HepG2 (cell line): ENCODE results near the gene MIEF2. TPM values are rescaled to one million over a fixed set of nuclear protein-coding genes. Genes with fewer than 3 reads are reported as not detected.
A peak's percentile ranks its signal among the peaks of the same experiment; 100 is the strongest.

Experiments
- BRD4 ChIP-seq: sonication (generic); formaldehyde crosslinking; IDR thresholded peaks from 2 replicates; pipeline ENCODE4 v1.4.0; 2020; ENCODE audit warnings: missing genetic modification reagents
- FOXJ3 ChIP-seq: sonication (generic); formaldehyde crosslinking; IDR thresholded peaks from 2 replicates; pipeline ENCODE4 v1.4.0; 2020; ENCODE audit warnings: missing genetic modification reagents, mild to moderate bottlenecking, borderline replicate concordance
- GLI4 ChIP-seq: sonication (generic); formaldehyde crosslinking; IDR thresholded peaks from 2 replicates; pipeline ENCODE4 v1.5.1; 2020; ENCODE audit warnings: missing genetic modification reagents, mild to moderate bottlenecking, moderate library complexity, borderline replicate concordance
- KMT2A ChIP-seq: sonication (generic); formaldehyde crosslinking; IDR thresholded peaks from 2 replicates; pipeline ENCODE4 v1.4.0; 2020; ENCODE audit warnings: missing genetic modification reagents
- LCORL ChIP-seq, 2 experiments: fragments of 450-650 bp in 1 of 2; sonication (generic) in 1 of 2; formaldehyde crosslinking in 1 of 2; IDR thresholded peaks; 2 replicates each; pipeline versions ENCODE4 v1.5.0 to v1.6.1; 2017 to 2020; ENCODE audit warnings: antibody characterized with exemption in 1 of 2, missing genetic modification reagents in 1 of 2
- NCOA5 ChIP-seq: sonication (generic); formaldehyde crosslinking; IDR thresholded peaks from 2 replicates; pipeline ENCODE4 v1.4.0; 2020; ENCODE audit warnings: missing genetic modification reagents
- NFRKB ChIP-seq: fragments of 450-650 bp; IDR thresholded peaks from 2 replicates; pipeline ENCODE4 v1.6.1; 2017
- NFYC ChIP-seq: IDR thresholded peaks from 2 replicates; pipeline ENCODE4 v1.6.1; 2016; ENCODE audit warnings: missing genetic modification reagents, missing compliant biosample characterization
- NPAS2 ChIP-seq: sonication (generic); formaldehyde crosslinking; IDR thresholded peaks from 2 replicates; pipeline ENCODE4 v1.8.0; 2022; ENCODE audit warnings: mild to moderate bottlenecking, missing genetic modification reagents, borderline replicate concordance
- NR1H2 ChIP-seq: sonication (generic); formaldehyde crosslinking; IDR thresholded peaks from 2 replicates; pipeline ENCODE4 v1.8.1; 2022; ENCODE audit warnings: low read depth, missing genetic modification reagents, borderline replicate concordance
- NR2F6 ChIP-seq, 2 experiments: IDR thresholded peaks; 2 replicates each; pipeline ENCODE4 v1.6.1; 2016; ENCODE audit warnings: antibody characterized with exemption in 1 of 2, mild to moderate bottlenecking in 1 of 2
- POLR2AphosphoS5 ChIP-seq: IDR thresholded peaks from 2 replicates; pipeline ENCODE4 v1.6.1; 2012; ENCODE audit warnings: low read depth, low read length
- THYN1 ChIP-seq: sonication (generic); formaldehyde crosslinking; IDR thresholded peaks from 2 replicates; pipeline ENCODE4 v1.8.1; 2023; ENCODE audit warnings: low read depth, mild to moderate bottlenecking, moderate library complexity, missing genetic modification reagents, borderline replicate concordance
- U2AF2 ChIP-seq: fragments of 200-400 bp; formaldehyde crosslinking; IDR thresholded peaks from 2 replicates; pipeline ENCODE4 v1.6.1; 2017; ENCODE audit warnings: low read depth, mild to moderate bottlenecking, low read length
- ZNF354B ChIP-seq: sonication (generic); formaldehyde crosslinking; IDR thresholded peaks from 2 replicates; pipeline ENCODE4 v1.8.0; 2022; ENCODE audit warnings: mild to moderate bottlenecking, missing genetic modification reagents
- ZNF543 ChIP-seq: sonication (generic); formaldehyde crosslinking; IDR thresholded peaks from 2 replicates; pipeline ENCODE4 v1.4.0; 2020; ENCODE audit warnings: mild to moderate bottlenecking, missing genetic modification reagents
- polyA plus RNA-seq, 8 experiments: library from polyadenylated mRNA; depleted of rRNA in 3 of 8; stranded (reverse) in 7 of 8; unstranded in 1 of 8; fragments of >200 nt; fragmentation: Illumina TruSeq in 4 of 8; extraction: Trizol in 4 of 8; gene quantifications; 2 replicates each; pipeline versions ENCODE4 v1.2.1 to v1.2.3, GENCODE V29; 2011 to 2016; ENCODE audit warnings: low read depth in 4 of 8, missing spikeins in 1 of 8, mixed read lengths in 1 of 8; ENCODE audit not compliant: insufficient read depth in 1 of 8
- total RNA-seq, 5 experiments: library from RNA; depleted of rRNA; stranded (reverse); fragments of >200 nt; fragmentation: Illumina TruSeq; extraction: Trizol; gene quantifications; 2 replicates each; pipeline ENCODE4 v1.2.3, GENCODE V29; 2016; ENCODE audit warnings: low read depth in 1 of 5
- TF ChIP-seq, protein P1 (sequence below): sonication (generic); formaldehyde crosslinking; IDR thresholded peaks from 2 replicates; pipeline ENCODE4 v1.4.0; 2020; ENCODE audit warnings: mild to moderate bottlenecking, missing genetic modification reagents
- TF ChIP-seq, protein P2 (sequence below): sonication (generic); formaldehyde crosslinking; IDR thresholded peaks from 2 replicates; pipeline ENCODE4 v1.5.0; 2020; ENCODE audit warnings: mild to moderate bottlenecking, missing genetic modification reagents, moderate library complexity
- TF ChIP-seq, protein P3 (sequence below): sonication (generic); formaldehyde crosslinking; IDR thresholded peaks from 2 replicates; pipeline ENCODE4 v1.4.0; 2020; ENCODE audit warnings: mild to moderate bottlenecking, missing genetic modification reagents
- TF ChIP-seq, protein P4 (sequence below): sonication (generic); formaldehyde crosslinking; IDR thresholded peaks from 2 replicates; pipeline ENCODE4 v1.4.0; 2020; ENCODE audit warnings: missing genetic modification reagents, borderline replicate concordance

Gene MIEF2
- total and polyA plus RNA-seq, 2 of the 13 experiments (the other 11 are each of a cell fraction or from before 2014, with no cell fraction given) = 6.0 to 8.0 TPM

DNA sequence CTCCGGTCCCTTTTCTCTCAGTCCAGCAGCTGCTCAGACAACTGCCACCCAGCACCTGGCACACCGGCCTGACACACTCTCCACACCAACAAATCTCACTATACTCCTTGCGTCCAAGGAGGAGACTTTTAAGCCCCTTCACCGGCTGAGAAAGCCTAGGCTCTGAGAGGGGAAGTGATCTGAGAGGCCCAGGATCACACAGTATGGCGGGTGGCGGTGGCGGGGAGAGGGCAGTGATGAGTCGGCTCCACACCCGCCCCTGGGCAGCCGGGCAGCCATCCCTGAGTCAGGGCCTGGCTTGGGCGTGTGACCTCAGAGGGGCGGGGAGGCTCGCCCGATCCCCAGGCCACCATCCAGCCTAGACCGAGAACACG lies 2.5 kb upstream of the MIEF2 start (continued):
- TF ChIP-seq BRD4 (CRISPR knock-in tag) (0 out of 2 replicates have a peak, but pooled peaks have one; percentile 37), LCORL (IDR thresholded peaks at IDR 0.05) (no peak), LCORL (CRISPR knock-in tag; IDR thresholded peaks at IDR 0.05) (peak; percentile 59), KMT2A (CRISPR knock-in tag) (peak; percentile 40; the same call in 1 of the 2 replicates), NR2F6 (IDR thresholded peaks at IDR 0.05) (no peak), NR2F6 (CRISPR knock-in tag; IDR thresholded peaks at IDR 0.05) (no peak), NPAS2 (no peak), GLI4 (CRISPR knock-in tag) (no peak), NCOA5 (no peak), ZNF543 (no peak), FOXJ3 (CRISPR knock-in tag) (no peak), THYN1 (CRISPR knock-in tag) (no peak), POLR2AphosphoS5 (0 out of 2 replicates have a peak, but pooled peaks have one; percentile 22), NR1H2 (no peak), U2AF2 (no peak), ZNF354B (CRISPR knock-in tag) (peak; percentile 58; the same call in 1 of the 2 replicates), NFYC (CRISPR knock-in tag) (no peak), NFRKB (no peak)
- TF ChIP-seq, protein P1, sequence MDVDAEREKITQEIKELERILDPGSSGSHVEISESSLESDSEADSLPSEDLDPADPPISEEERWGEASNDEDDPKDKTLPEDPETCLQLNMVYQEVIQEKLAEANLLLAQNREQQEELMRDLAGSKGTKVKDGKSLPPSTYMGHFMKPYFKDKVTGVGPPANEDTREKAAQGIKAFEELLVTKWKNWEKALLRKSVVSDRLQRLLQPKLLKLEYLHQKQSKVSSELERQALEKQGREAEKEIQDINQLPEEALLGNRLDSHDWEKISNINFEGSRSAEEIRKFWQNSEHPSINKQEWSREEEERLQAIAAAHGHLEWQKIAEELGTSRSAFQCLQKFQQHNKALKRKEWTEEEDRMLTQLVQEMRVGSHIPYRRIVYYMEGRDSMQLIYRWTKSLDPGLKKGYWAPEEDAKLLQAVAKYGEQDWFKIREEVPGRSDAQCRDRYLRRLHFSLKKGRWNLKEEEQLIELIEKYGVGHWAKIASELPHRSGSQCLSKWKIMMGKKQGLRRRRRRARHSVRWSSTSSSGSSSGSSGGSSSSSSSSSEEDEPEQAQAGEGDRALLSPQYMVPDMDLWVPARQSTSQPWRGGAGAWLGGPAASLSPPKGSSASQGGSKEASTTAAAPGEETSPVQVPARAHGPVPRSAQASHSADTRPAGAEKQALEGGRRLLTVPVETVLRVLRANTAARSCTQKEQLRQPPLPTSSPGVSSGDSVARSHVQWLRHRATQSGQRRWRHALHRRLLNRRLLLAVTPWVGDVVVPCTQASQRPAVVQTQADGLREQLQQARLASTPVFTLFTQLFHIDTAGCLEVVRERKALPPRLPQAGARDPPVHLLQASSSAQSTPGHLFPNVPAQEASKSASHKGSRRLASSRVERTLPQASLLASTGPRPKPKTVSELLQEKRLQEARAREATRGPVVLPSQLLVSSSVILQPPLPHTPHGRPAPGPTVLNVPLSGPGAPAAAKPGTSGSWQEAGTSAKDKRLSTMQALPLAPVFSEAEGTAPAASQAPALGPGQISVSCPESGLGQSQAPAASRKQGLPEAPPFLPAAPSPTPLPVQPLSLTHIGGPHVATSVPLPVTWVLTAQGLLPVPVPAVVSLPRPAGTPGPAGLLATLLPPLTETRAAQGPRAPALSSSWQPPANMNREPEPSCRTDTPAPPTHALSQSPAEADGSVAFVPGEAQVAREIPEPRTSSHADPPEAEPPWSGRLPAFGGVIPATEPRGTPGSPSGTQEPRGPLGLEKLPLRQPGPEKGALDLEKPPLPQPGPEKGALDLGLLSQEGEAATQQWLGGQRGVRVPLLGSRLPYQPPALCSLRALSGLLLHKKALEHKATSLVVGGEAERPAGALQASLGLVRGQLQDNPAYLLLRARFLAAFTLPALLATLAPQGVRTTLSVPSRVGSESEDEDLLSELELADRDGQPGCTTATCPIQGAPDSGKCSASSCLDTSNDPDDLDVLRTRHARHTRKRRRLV = no peak
- TF ChIP-seq, protein P2, sequence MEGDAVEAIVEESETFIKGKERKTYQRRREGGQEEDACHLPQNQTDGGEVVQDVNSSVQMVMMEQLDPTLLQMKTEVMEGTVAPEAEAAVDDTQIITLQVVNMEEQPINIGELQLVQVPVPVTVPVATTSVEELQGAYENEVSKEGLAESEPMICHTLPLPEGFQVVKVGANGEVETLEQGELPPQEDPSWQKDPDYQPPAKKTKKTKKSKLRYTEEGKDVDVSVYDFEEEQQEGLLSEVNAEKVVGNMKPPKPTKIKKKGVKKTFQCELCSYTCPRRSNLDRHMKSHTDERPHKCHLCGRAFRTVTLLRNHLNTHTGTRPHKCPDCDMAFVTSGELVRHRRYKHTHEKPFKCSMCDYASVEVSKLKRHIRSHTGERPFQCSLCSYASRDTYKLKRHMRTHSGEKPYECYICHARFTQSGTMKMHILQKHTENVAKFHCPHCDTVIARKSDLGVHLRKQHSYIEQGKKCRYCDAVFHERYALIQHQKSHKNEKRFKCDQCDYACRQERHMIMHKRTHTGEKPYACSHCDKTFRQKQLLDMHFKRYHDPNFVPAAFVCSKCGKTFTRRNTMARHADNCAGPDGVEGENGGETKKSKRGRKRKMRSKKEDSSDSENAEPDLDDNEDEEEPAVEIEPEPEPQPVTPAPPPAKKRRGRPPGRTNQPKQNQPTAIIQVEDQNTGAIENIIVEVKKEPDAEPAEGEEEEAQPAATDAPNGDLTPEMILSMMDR (CRISPR knock-in tag) = peak; percentile 36
- TF ChIP-seq, protein P3, sequence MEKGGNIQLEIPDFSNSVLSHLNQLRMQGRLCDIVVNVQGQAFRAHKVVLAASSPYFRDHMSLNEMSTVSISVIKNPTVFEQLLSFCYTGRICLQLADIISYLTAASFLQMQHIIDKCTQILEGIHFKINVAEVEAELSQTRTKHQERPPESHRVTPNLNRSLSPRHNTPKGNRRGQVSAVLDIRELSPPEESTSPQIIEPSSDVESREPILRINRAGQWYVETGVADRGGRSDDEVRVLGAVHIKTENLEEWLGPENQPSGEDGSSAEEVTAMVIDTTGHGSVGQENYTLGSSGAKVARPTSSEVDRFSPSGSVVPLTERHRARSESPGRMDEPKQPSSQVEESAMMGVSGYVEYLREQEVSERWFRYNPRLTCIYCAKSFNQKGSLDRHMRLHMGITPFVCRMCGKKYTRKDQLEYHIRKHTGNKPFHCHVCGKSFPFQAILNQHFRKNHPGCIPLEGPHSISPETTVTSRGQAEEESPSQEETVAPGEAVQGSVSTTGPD (CRISPR knock-in tag) = 0 out of 2 replicates have a peak, but pooled peaks have one; percentile 36
- TF ChIP-seq, protein P4, sequence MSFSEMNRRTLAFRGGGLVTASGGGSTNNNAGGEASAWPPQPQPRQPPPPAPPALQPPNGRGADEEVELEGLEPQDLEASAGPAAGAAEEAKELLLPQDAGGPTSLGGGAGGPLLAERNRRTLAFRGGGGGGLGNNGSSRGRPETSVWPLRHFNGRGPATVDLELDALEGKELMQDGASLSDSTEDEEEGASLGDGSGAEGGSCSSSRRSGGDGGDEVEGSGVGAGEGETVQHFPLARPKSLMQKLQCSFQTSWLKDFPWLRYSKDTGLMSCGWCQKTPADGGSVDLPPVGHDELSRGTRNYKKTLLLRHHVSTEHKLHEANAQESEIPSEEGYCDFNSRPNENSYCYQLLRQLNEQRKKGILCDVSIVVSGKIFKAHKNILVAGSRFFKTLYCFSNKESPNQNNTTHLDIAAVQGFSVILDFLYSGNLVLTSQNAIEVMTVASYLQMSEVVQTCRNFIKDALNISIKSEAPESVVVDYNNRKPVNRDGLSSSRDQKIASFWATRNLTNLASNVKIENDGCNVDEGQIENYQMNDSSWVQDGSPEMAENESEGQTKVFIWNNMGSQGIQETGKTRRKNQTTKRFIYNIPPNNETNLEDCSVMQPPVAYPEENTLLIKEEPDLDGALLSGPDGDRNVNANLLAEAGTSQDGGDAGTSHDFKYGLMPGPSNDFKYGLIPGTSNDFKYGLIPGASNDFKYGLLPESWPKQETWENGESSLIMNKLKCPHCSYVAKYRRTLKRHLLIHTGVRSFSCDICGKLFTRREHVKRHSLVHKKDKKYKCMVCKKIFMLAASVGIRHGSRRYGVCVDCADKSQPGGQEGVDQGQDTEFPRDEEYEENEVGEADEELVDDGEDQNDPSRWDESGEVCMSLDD = peak; percentile 62; the same call in 1 of the 2 replicates
